Measurements from ENCODE around the gene STXBP2.
A peak's percentile ranks its signal among the peaks of the same experiment; 100 is the strongest.

Gene STXBP2

GRCh38 chr19:7629347-7630054 is 7.4 kb upstream of the STXBP2 start, which contains the start of the genes PET100 and XAB2 (continued):
- TF ChIP-seq ZNF664 (tag by site-specific recombination; IDR thresholded peaks at IDR 0.05) (no peak), ZNF24 (tag by site-specific recombination; IDR thresholded peaks at IDR 0.05) (0 out of 2 replicates have a peak, but pooled peaks have one; percentile 34)

DNA sequence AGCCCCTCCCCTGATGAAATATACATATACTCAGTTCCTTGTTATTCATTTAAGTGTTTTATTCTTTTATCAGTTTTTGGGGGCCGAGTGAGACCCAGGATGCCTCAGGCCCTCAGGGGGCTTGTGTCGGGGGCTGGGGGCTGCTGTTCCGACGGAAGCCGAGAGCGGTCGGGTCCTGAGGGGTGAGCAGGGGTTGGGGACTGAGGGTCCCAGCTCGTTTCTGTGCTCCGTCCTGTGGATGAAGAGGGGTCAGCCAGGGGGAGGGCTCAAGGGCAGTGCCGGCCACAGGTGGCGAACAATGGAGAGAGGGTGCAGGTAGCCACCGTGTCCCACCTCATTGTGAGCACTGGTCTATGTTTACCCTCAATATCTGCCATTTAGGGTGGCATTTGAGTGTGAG is 5.3 kb upstream of the STXBP2 start:
- H3K4me1 ChIP-seq (ENCODE audit: control insufficient read depth, insufficient read depth, low read length) = peaks cover 4% of the 10 kb centered on the region; the same call in 1 of the 2 replicates
- CTCF ChIA-PET = no interaction called here
- POLR2A ChIA-PET = no interaction called here
- no peak overlapping the region for H3K4me3 ChIP-seq (ENCODE audit: low read depth, low read length)
- no peak overlapping the region for H3K27ac ChIP-seq (ENCODE audit: extremely low read depth, low read depth, low read length)
- H3K36me3 ChIP-seq (ENCODE audit: control insufficient read depth in 2 of 2, insufficient read depth in 1 of 2, low read length in 2 of 2) = peaks cover 0 to 22% of the 10 kb centered on the region in 2 experiments; a peak in 1 of 3 replicates
- no peaks in the 10 kb centered on the region for H3K9me3 ChIP-seq (ENCODE audit: control insufficient read depth, insufficient read depth, low read depth, low read length)
- TF ChIP-seq ZBTB10 (tag by site-specific recombination; IDR thresholded peaks at IDR 0.05) (no peak), ZNF175 (tag by site-specific recombination; IDR thresholded peaks at IDR 0.05) (no peak), ZNF701 (tag by site-specific recombination; IDR thresholded peaks at IDR 0.05) (no peak), KLF9 (tag by site-specific recombination; IDR thresholded peaks at IDR 0.05; ENCODE audit: low read depth) (no peak), ZFP37 (tag by site-specific recombination; IDR thresholded peaks at IDR 0.05) (no peak), ZNF311 (tag by site-specific recombination; IDR thresholded peaks at IDR 0.05; ENCODE audit: borderline replicate concordance) (no peak)

- POLR2A ChIA-PET = interaction anchor here (0.6 to 0.7 kb wide), 2 partner anchors 7 to 188 kb away, joined by 3 read pairs; no protein-coding TSS in a partner anchor
- Histone ChIP-seq H3K9me3 (ENCODE audit: control insufficient read depth, insufficient read depth, low read depth, low read length) (no peaks in the 10 kb centered on the region), H3K27ac (ENCODE audit: extremely low read depth, low read depth, low read length) (no peak overlapping the region), H3K36me3 (ENCODE audit: control insufficient read depth in 2 of 2, insufficient read depth in 1 of 2, low read length in 2 of 2) (peaks cover 0 to 14% of the 10 kb centered on the region in 2 experiments; a peak in 1 of 3 replicates), H3K4me1 (ENCODE audit: control insufficient read depth, insufficient read depth, low read length) (peaks cover 4% of the 10 kb centered on the region; the same call in 1 of the 2 replicates), H3K4me3 (ENCODE audit: low read depth, low read length) (no peak overlapping the region)
- TF ChIP-seq ZSCAN18 (tag by site-specific recombination; IDR thresholded peaks at IDR 0.05) = no peak
- TF ChIP-seq, protein P1, sequence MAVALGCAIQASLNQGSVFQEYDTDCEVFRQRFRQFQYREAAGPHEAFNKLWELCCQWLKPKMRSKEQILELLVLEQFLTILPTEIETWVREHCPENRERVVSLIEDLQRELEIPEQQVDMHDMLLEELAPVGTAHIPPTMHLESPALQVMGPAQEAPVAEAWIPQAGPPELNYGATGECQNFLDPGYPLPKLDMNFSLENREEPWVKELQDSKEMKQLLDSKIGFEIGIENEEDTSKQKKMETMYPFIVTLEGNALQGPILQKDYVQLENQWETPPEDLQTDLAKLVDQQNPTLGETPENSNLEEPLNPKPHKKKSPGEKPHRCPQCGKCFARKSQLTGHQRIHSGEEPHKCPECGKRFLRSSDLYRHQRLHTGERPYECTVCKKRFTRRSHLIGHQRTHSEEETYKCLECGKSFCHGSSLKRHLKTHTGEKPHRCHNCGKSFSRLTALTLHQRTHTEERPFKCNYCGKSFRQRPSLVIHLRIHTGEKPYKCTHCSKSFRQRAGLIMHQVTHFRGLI (tag by site-specific recombination; IDR thresholded peaks at IDR 0.05) = no peak
- no peak for TF ChIP-seq ZFP41 (tag by site-specific recombination; IDR thresholded peaks at IDR 0.05; ENCODE audit: borderline replicate concordance)
- no peak for TF ChIP-seq ZNF274 (IDR thresholded peaks at IDR 0.05; ENCODE audit: low read length)
- TF ChIP-seq ZNF274 (tag by site-specific recombination; IDR thresholded peaks at IDR 0.05; ENCODE audit: borderline replicate concordance) = no peak
- no peak for TF ChIP-seq ZNF292 (tag by site-specific recombination; IDR thresholded peaks at IDR 0.05; ENCODE audit: borderline replicate concordance, low read depth)
- no peak for TF ChIP-seq ZNF623 (tag by site-specific recombination; IDR thresholded peaks at IDR 0.05)
- TF ChIP-seq ZNF621 (tag by site-specific recombination; IDR thresholded peaks at IDR 0.05) = no peak
- CTCF ChIA-PET = no interaction called here
Observed at GRCh38 chr19:7632340-7633203, 4.3 kb upstream of the STXBP2 start.
